ENCODE measurements around the gene VPREB1. TPM values are rescaled to one million over a fixed set of nuclear protein-coding genes. Genes with fewer than 3 reads are reported as not detected.
A peak's percentile ranks its signal among the peaks of the same experiment; 100 is the strongest.
"Not testable (repeated sequence)": the region's sequence is repeated elsewhere in the genome, so short reads cannot be mapped to it uniquely, and the experiment has no call there.

The VPREB1 gene
- total RNA-seq, 6 donors from 2014 or later, result not detected

- not testable (repeated sequence) for H3K9me3 ChIP-seq; H3K4me1 ChIP-seq; ATAC-seq (ENCODE audit: low FRiP score in 2 of 2); H3K4me3 ChIP-seq; H3K36me3 ChIP-seq; H3K27me3 ChIP-seq; H3K27ac ChIP-seq
- DNase-seq, result peak in 1 of 2 donors; percentile 30
- WGBS, 2 donors, result 25 to 56% methylated on average over 3 of the region's 3 CpGs
- peak in 1 of 2 donors; percentile 59 for TF ChIP-seq POLR2AphosphoS5 (IDR thresholded peaks at IDR 0.05)
These were observed 17.9 kb downstream of the VPREB1 start for GRCh38 chr22:22262332-22263074.

- H3K9me3 ChIP-seq; H3K36me3 ChIP-seq; ATAC-seq (ENCODE audit: low FRiP score in 2 of 2); H3K4me3 ChIP-seq; H3K4me1 ChIP-seq; H3K27ac ChIP-seq; DNase-seq; H3K27me3 ChIP-seq: not testable (repeated sequence)
- 80% methylated on average over 3 of the region's 3 CpGs for WGBS, 2 donors
These were observed 19.2 kb downstream of the VPREB1 start for GRCh38 chr22:22263823-22264222.

GRCh38 chr22:22270036-22270676, 25.6 kb downstream of the VPREB1 start:
- H3K36me3 ChIP-seq; H3K27ac ChIP-seq; DNase-seq; H3K4me1 ChIP-seq; H3K9me3 ChIP-seq; ATAC-seq (ENCODE audit: low FRiP score in 2 of 2); H3K27me3 ChIP-seq; H3K4me3 ChIP-seq: not testable (repeated sequence)
- WGBS, 2 donors, result 82 to 96% methylated on average over 6 of the region's 7 CpGs

- not testable (repeated sequence) for H3K4me1 ChIP-seq; H3K4me3 ChIP-seq; H3K27ac ChIP-seq; DNase-seq; H3K27me3 ChIP-seq; ATAC-seq (ENCODE audit: low FRiP score in 2 of 2); H3K36me3 ChIP-seq; H3K9me3 ChIP-seq
- 88 to 95% methylated on average over 3 of the region's 4 CpGs for WGBS, 2 donors
These were observed 32.8 kb downstream of the VPREB1 start for GRCh38 chr22:22277423-22277822.

- not testable (repeated sequence) for ATAC-seq (ENCODE audit: low FRiP score in 2 of 2); H3K9me3 ChIP-seq; DNase-seq; H3K36me3 ChIP-seq; H3K4me3 ChIP-seq; H3K4me1 ChIP-seq; H3K27ac ChIP-seq; H3K27me3 ChIP-seq
These were observed 40.6 kb downstream of the VPREB1 start for GRCh38 chr22:22284962-22285756.

GRCh38 chr22:22286390-22287105, 42.0 kb downstream of the VPREB1 start:
- not testable (repeated sequence) for H3K27me3 ChIP-seq; H3K9me3 ChIP-seq; H3K27ac ChIP-seq; ATAC-seq (ENCODE audit: low FRiP score in 2 of 2); DNase-seq; H3K4me3 ChIP-seq; H3K4me1 ChIP-seq
- 67 to 90% methylated on average over 1 of the region's 1 CpG for WGBS, 2 donors
- H3K36me3 ChIP-seq, result peaks cover 0 to 12% (median under 1%) of the 10 kb centered on the region in 4 donors

GRCh38 chr22:22287106-22287626, 42.6 kb downstream of the VPREB1 start:
- peaks cover 0 to 13% (median 3%) of the 10 kb centered on the region in 4 donors for H3K36me3 ChIP-seq
- H3K4me3 ChIP-seq; H3K27ac ChIP-seq; H3K27me3 ChIP-seq; H3K4me1 ChIP-seq; DNase-seq; ATAC-seq (ENCODE audit: low FRiP score in 2 of 2); H3K9me3 ChIP-seq: not testable (repeated sequence)
- WGBS, 2 donors, result 96 to 98% methylated on average over 5 of the region's 5 CpGs

GRCh38 chr22:22289666-22290065, 45.1 kb downstream of the VPREB1 start:
- 95 to 98% methylated on average over 6 to 8 of the region's 8 CpGs for WGBS, 2 donors
- ATAC-seq (ENCODE audit: low FRiP score in 2 of 2); H3K4me1 ChIP-seq; H3K27ac ChIP-seq; H3K9me3 ChIP-seq; H3K4me3 ChIP-seq; H3K27me3 ChIP-seq: not testable (repeated sequence)
- peak in 1 of 2 donors; percentile 57 for DNase-seq
- peaks cover 0 to 26% (median 9%) of the 10 kb centered on the region in 4 donors for H3K36me3 ChIP-seq

GRCh38 chr22:22291129-22291806, 46.7 kb downstream of the VPREB1 start:
- DNase-seq; H3K27ac ChIP-seq; ATAC-seq (ENCODE audit: low FRiP score in 2 of 2); H3K9me3 ChIP-seq; H3K27me3 ChIP-seq; H3K4me3 ChIP-seq; H3K4me1 ChIP-seq: not testable (repeated sequence)
- 92 to 100% methylated on average over 2 to 3 of the region's 3 CpGs for WGBS, 2 donors
- H3K36me3 ChIP-seq, result peaks cover 0 to 26% (median 9%) of the 10 kb centered on the region in 4 donors

- 85 to 87% methylated on average over 3 of the region's 3 CpGs for WGBS, 2 donors
- not testable (repeated sequence) for H3K4me3 ChIP-seq; H3K27ac ChIP-seq; H3K9me3 ChIP-seq; ATAC-seq (ENCODE audit: low FRiP score in 2 of 2); H3K4me1 ChIP-seq; H3K27me3 ChIP-seq
- peak in 1 of 2 donors; percentile 59 for DNase-seq
- peaks cover 0 to 26% (median 9%) of the 10 kb centered on the region in 4 donors for H3K36me3 ChIP-seq
These were observed 48.1 kb downstream of the VPREB1 start for GRCh38 chr22:22292656-22293055.

GRCh38 chr22:22293436-22293835, 48.9 kb downstream of the VPREB1 start:
- H3K4me3 ChIP-seq; H3K27ac ChIP-seq; DNase-seq; H3K9me3 ChIP-seq; H3K4me1 ChIP-seq; ATAC-seq (ENCODE audit: low FRiP score in 2 of 2); H3K27me3 ChIP-seq: not testable (repeated sequence)
- WGBS, 2 donors, result 96 to 99% methylated on average over 7 of the region's 7 CpGs
- peaks cover 0 to 26% (median 9%) of the 10 kb centered on the region in 4 donors for H3K36me3 ChIP-seq
